ENCODE measurements around the gene EXOC6.

GRCh38 chr10:92837456-92837855 lies 10.9 kb upstream of the EXOC6 start:
- TF ChIP-seq CTCF (IDR thresholded peaks at IDR 0.05) (no peak), POLR2A (IDR thresholded peaks at IDR 0.05) (no peak)

All from heart left ventricle (tissue), 13 donors.